ENCODE data around the gene ANXA5.

- TF ChIP-seq CTCF (IDR thresholded peaks at IDR 0.05 in 4 of 5, conservative IDR thresholded peaks at IDR 0.05 in 1 of 5): no peak
- no peak for TF ChIP-seq POLR2A (IDR thresholded peaks at IDR 0.05)
Measured at GRCh38 chr4:121653986-121654385, 42.8 kb downstream of the ANXA5 start.
